IMR-90 (cell line): Measurements from ENCODE around the gene PTPRQ. TPM values are rescaled to one million over a fixed set of nuclear protein-coding genes. Genes with fewer than 3 reads are reported as not detected.

Experiments used
- ATAC-seq: fragments of 200-7000 bp; cut with Tn5 transposase; 2 replicates; pipeline ENCODE4 v1.9.1; 2020; ENCODE audit warnings: low read depth, mild to moderate bottlenecking, moderate library complexity
- BruUV-seq: library from RNA; stranded (reverse); fragments of 400-500 nt; replicated peaks from 2 replicates; lab custom pipeline; 2021; lab: Mats Ljungman, UMichigan
- CTCF ChIA-PET: fragments of 300-600 bp; formaldehyde crosslinking; extraction: SDS; loops from one replicate; lab custom pipeline; 2021; ENCODE audit warnings: antibody characterized with exemption; lab: Yijun Ruan, JAX
- POLR2A ChIA-PET: fragments of 300-600 bp; sonication (Branson Sonifier 250); formaldehyde crosslinking; loops from one replicate; lab custom pipeline; 2022; ENCODE audit warnings: antibody characterized with exemption; ENCODE audit not compliant: unreplicated experiment; lab: Charles Lee
- DNase-seq: peaks from one replicate; pipeline ENCODE4 v3.0.0; 2013
- H2AFZ ChIP-seq: replicated peaks from 2 replicates; pipeline ENCODE3; 2013; ENCODE audit warnings: low read length, mild to moderate bottlenecking; ENCODE audit not compliant: poor library complexity
- H2AK5ac ChIP-seq: 2 replicates; pipeline ENCODE4 v1.6.1; 2013; ENCODE audit warnings: low read depth, low read length, inconsistent platforms
- H2AK9ac ChIP-seq: replicated peaks from 2 replicates; pipeline ENCODE3; 2013; ENCODE audit warnings: mild to moderate bottlenecking, low read depth, low read length, moderate library complexity; ENCODE audit not compliant: poor library complexity
- H2BK120ac ChIP-seq: 2 replicates; pipeline ENCODE4 v1.6.1; 2013; ENCODE audit warnings: low read depth, low read length, inconsistent platforms
- H2BK15ac ChIP-seq: 3 replicates; pipeline ENCODE4 v1.6.1; 2013; ENCODE audit warnings: low read depth, low read length, inconsistent platforms
- H2BK20ac ChIP-seq: 2 replicates; pipeline ENCODE4 v1.6.1; 2013; ENCODE audit warnings: low read depth, mild to moderate bottlenecking, inconsistent platforms, low read length, moderate library complexity
- H2BK5ac ChIP-seq: 2 replicates; pipeline ENCODE4 v1.6.1; 2013; ENCODE audit warnings: mild to moderate bottlenecking, low read depth, low read length, inconsistent platforms; ENCODE audit not compliant: poor library complexity, severe bottlenecking
- H3K14ac ChIP-seq: replicated peaks from 2 replicates; pipeline ENCODE4 v1.6.1; 2013; ENCODE audit warnings: low read depth, low read length, inconsistent platforms
- H3K18ac ChIP-seq: 2 replicates; pipeline ENCODE4 v1.6.1; 2013; ENCODE audit warnings: low read depth, low read length, control low read depth
- H3K23ac ChIP-seq: 2 replicates; pipeline ENCODE4 v1.6.1; 2013; ENCODE audit warnings: low read depth, low read length, inconsistent platforms
- H3K27ac ChIP-seq: 2 replicates; pipeline ENCODE4 v1.5.1; 2013; ENCODE audit warnings: mild to moderate bottlenecking, control low read depth, low read length; ENCODE audit not compliant: insufficient read depth
- H3K27me3 ChIP-seq: 2 replicates; pipeline ENCODE4 v1.6.1; 2013; ENCODE audit warnings: low read length; ENCODE audit not compliant: control insufficient read depth, insufficient read depth
- H3K36me3 ChIP-seq: 2 replicates; pipeline ENCODE4 v1.6.1; 2013; ENCODE audit warnings: low read length, mixed read lengths; ENCODE audit not compliant: control insufficient read depth, insufficient read depth
- H3K4ac ChIP-seq: 2 replicates; pipeline ENCODE4 v1.6.1; 2013; ENCODE audit warnings: low read depth, low read length, inconsistent platforms
- H3K4me1 ChIP-seq: 2 replicates; pipeline ENCODE4 v1.6.1; 2013; ENCODE audit warnings: low read length, mixed read lengths; ENCODE audit not compliant: control insufficient read depth, insufficient read depth
- H3K4me2 ChIP-seq: 2 replicates; pipeline ENCODE4 v1.6.1; 2013; ENCODE audit warnings: low read depth, mild to moderate bottlenecking, control low read depth, low read length, moderate library complexity
- H3K4me3 ChIP-seq: 2 replicates; pipeline ENCODE4 v1.5.1; 2013; ENCODE audit warnings: low read depth, mild to moderate bottlenecking, control low read depth, low read length, moderate library complexity; ENCODE audit not compliant: insufficient read depth
- H3K56ac ChIP-seq: 2 replicates; pipeline ENCODE4 v1.6.1; 2013; ENCODE audit warnings: low read length, inconsistent platforms; ENCODE audit not compliant: insufficient read depth; ENCODE audit errors: extremely low read depth
- H3K79me1 ChIP-seq, 2 experiments: 2 replicates each; pipeline ENCODE4 v1.6.1; 2013; ENCODE audit warnings: low read length in 2 of 2, inconsistent platforms in 1 of 2, low read depth in 1 of 2
- H3K9ac ChIP-seq: 2 replicates; pipeline ENCODE4 v1.6.1; 2013; ENCODE audit warnings: low read depth, low read length, control low read depth
- H3K9me1 ChIP-seq: 2 replicates; pipeline ENCODE4 v1.6.1; 2013; ENCODE audit warnings: low read length, inconsistent platforms; ENCODE audit not compliant: insufficient read depth
- H3K9me3 ChIP-seq: 2 replicates; pipeline ENCODE4 v1.6.1; 2013; ENCODE audit warnings: low read length; ENCODE audit not compliant: control insufficient read depth, insufficient read depth
- H4K20me1 ChIP-seq: 2 replicates; pipeline ENCODE4 v1.6.1; 2013; ENCODE audit warnings: low read length, inconsistent platforms; ENCODE audit not compliant: insufficient read depth
- H4K5ac ChIP-seq: 2 replicates; pipeline ENCODE4 v1.6.1; 2013; ENCODE audit warnings: mild to moderate bottlenecking, low read depth, low read length, control low read depth
- H4K8ac ChIP-seq, 2 experiments: 2 replicates each; pipeline ENCODE4 v1.6.1; 2013; ENCODE audit warnings: low read depth in 2 of 2, low read length in 2 of 2, control low read depth in 1 of 2, inconsistent platforms in 1 of 2
- H4K91ac ChIP-seq: 2 replicates; pipeline ENCODE4 v1.6.1; 2013; ENCODE audit warnings: low read depth, low read length, inconsistent platforms; ENCODE audit not compliant: insufficient read depth
- BHLHE40 ChIP-seq: fragments of 150-350 bp; IDR thresholded peaks from 2 replicates; pipeline ENCODE4 v1.6.1; 2016; ENCODE audit warnings: mild to moderate bottlenecking, low read depth, low read length
- CEBPB ChIP-seq: IDR thresholded peaks from 2 replicates; pipeline ENCODE4 v1.6.1; 2012; ENCODE audit warnings: low read depth, low read length, improper control_type of control experiment
- CHD1 ChIP-seq: IDR thresholded peaks from 2 replicates; pipeline ENCODE4 v1.6.1; 2012; ENCODE audit warnings: low read depth, low read length, improper control_type of control experiment
- FOS ChIP-seq: fragments of 150-350 bp; IDR thresholded peaks from 2 replicates; pipeline ENCODE4 v1.6.1; 2016; ENCODE audit warnings: low read depth, low read length
- MAFK ChIP-seq: IDR thresholded peaks from 2 replicates; pipeline ENCODE4 v1.6.1; 2012; ENCODE audit warnings: low read depth, low read length, improper control_type of control experiment
- MAZ ChIP-seq: IDR thresholded peaks from 2 replicates; pipeline ENCODE4 v1.6.1; 2012; ENCODE audit warnings: low read depth, mild to moderate bottlenecking, low read length, improper control_type of control experiment, moderate library complexity, borderline replicate concordance
- MXI1 ChIP-seq: IDR thresholded peaks from 2 replicates; pipeline ENCODE4 v1.6.1; 2012; ENCODE audit warnings: low read depth, mild to moderate bottlenecking, low read length, moderate library complexity, borderline replicate concordance
- NFE2L2 ChIP-seq: fragments of 150-350 bp; IDR thresholded peaks from 2 replicates; pipeline ENCODE4 v1.6.1; 2016; ENCODE audit warnings: low read depth, mild to moderate bottlenecking, low read length
- POLR2A ChIP-seq: IDR thresholded peaks from 2 replicates; pipeline ENCODE4 v1.6.1; 2012; ENCODE audit warnings: mild to moderate bottlenecking, low read depth, low read length
- RAD21 ChIP-seq: IDR thresholded peaks from 2 replicates; pipeline ENCODE4 v1.6.1; 2012; ENCODE audit warnings: low read length, improper control_type of control experiment
- RCOR1 ChIP-seq: IDR thresholded peaks from 2 replicates; pipeline ENCODE4 v1.6.1; 2012; ENCODE audit warnings: mild to moderate bottlenecking, low read length, improper control_type of control experiment; ENCODE audit not compliant: insufficient replicate concordance
- RFX5 ChIP-seq: IDR thresholded peaks from 2 replicates; pipeline ENCODE4 v1.8.0; 2012; ENCODE audit warnings: low read depth, mild to moderate bottlenecking, low read length, moderate library complexity
- SMC3 ChIP-seq: fragments of 150-350 bp; IDR thresholded peaks from 2 replicates; pipeline ENCODE4 v1.6.1; 2016; ENCODE audit warnings: low read depth, mild to moderate bottlenecking, antibody characterized with exemption, low read length, moderate library complexity
- dilution Hi-C: fragments of 300-500 bp; cut with HindIII; formaldehyde crosslinking; loops from one replicate; pipeline ENCODE4 v1.14.3; 2018; ENCODE audit warnings: low sequenced_read_pairs; ENCODE audit not compliant: unreplicated experiment
- in situ Hi-C: fragments of 300-500 bp; cut with MboI; formaldehyde crosslinking; loops from 3 replicates; pipeline ENCODE4 v1.14.3; 2019; ENCODE audit warnings: low sequenced_read_pairs, inconsistent platforms, mixed read lengths
- intact Hi-C: fragments of 100-400 bp; cut with micrococcal nuclease; formaldehyde crosslinking; loops from 2 replicates; pipeline ENCODE4 v1.10.0; 2022
- polyA plus RNA-seq, 3 experiments: library from polyadenylated mRNA; depleted of rRNA; stranded (reverse); fragments of >200 nt; gene quantifications; 2 replicates each; pipeline ENCODE4 v1.2.3, GENCODE V29; 2012; ENCODE audit warnings: low replicate concordance in 1 of 3
- total RNA-seq: library from RNA; depleted of rRNA; stranded (reverse); fragments of >200 nt; gene quantifications from 2 replicates; pipeline ENCODE4 v1.2.3, GENCODE V29; 2012
- TF ChIP-seq, protein P1 (sequence below): fragments of 150-350 bp; IDR thresholded peaks from 2 replicates; pipeline ENCODE4 v1.6.1; 2017; ENCODE audit warnings: mild to moderate bottlenecking, antibody characterized with exemption, low read length, low read depth
- TF ChIP-seq, protein P2 (sequence below): fragments of 150-350 bp; IDR thresholded peaks from 2 replicates; pipeline ENCODE4 v1.6.1; 2016; ENCODE audit warnings: low read depth, mild to moderate bottlenecking, low read length, moderate library complexity, borderline replicate concordance
- TF ChIP-seq, protein P3 (sequence below): conservative IDR thresholded peaks from 2 replicates; pipeline ENCODE4 v1.5.1; 2012; ENCODE audit warnings: mild to moderate bottlenecking, low read depth, low read length, improper control_type of control experiment

PTPRQ gene
- total and polyA plus RNA-seq, 2 of the 4 experiments (the other 2 are of a cell fraction): 0.96 to 1.4 TPM

DNA sequence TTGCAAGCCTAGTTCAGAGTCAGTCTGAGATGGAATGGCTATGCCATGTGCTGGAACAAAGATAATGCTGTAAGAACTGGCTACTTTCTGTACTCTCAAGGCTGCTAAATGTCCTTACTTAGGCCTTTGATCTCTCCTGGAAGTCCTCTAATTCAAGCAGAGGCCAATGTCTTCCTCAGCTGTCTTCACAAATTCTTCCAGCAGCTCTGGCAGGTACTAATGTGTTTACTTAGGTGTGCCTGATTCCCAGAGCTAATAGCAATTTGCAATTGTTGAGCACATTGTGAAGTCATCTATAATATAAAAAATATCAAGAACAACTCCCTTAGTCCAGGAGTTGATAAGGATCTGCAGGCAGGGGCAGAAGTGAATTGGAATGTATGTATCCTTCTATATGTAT, 268.8 kb downstream of the PTPRQ start:
- H3K36me3 ChIP-seq: no peaks in the 10 kb centered on the region
- no peaks in the 10 kb centered on the region for H3K9me3 ChIP-seq
- DNase-seq: no peak
- H2AFZ ChIP-seq: no peak overlapping the region
- in situ Hi-C loops: no loop called here
- dilution Hi-C loops: no loop called here
- H3K14ac ChIP-seq: no peak overlapping the region
- H3K27ac ChIP-seq: no peak overlapping the region
- no peak overlapping the region for H3K23ac ChIP-seq
- no peak overlapping the region for H4K5ac ChIP-seq
- H4K20me1 ChIP-seq: no peaks in the 10 kb centered on the region
- no peak overlapping the region for H2BK15ac ChIP-seq
- no peaks in the 10 kb centered on the region for H3K9me1 ChIP-seq
- H3K27me3 ChIP-seq: no peaks in the 10 kb centered on the region
- no peaks in the 10 kb centered on the region for H3K79me1 ChIP-seq
- no peak for ATAC-seq
- TF ChIP-seq, protein P1, sequence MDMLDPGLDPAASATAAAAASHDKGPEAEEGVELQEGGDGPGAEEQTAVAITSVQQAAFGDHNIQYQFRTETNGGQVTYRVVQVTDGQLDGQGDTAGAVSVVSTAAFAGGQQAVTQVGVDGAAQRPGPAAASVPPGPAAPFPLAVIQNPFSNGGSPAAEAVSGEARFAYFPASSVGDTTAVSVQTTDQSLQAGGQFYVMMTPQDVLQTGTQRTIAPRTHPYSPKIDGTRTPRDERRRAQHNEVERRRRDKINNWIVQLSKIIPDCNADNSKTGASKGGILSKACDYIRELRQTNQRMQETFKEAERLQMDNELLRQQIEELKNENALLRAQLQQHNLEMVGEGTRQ: no peak
- TF ChIP-seq BHLHE40 (no peak), MAZ (no peak), MXI1 (no peak), POLR2A (no peak), NFE2L2 (no peak), CEBPB (no peak), MAFK (no peak), RFX5 (no peak), RAD21 (no peak), FOS (no peak), SMC3 (no peak), CHD1 (no peak), RCOR1 (no peak)
- TF ChIP-seq, protein P2, sequence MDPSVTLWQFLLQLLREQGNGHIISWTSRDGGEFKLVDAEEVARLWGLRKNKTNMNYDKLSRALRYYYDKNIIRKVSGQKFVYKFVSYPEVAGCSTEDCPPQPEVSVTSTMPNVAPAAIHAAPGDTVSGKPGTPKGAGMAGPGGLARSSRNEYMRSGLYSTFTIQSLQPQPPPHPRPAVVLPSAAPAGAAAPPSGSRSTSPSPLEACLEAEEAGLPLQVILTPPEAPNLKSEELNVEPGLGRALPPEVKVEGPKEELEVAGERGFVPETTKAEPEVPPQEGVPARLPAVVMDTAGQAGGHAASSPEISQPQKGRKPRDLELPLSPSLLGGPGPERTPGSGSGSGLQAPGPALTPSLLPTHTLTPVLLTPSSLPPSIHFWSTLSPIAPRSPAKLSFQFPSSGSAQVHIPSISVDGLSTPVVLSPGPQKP: no peak
- TF ChIP-seq, protein P3, sequence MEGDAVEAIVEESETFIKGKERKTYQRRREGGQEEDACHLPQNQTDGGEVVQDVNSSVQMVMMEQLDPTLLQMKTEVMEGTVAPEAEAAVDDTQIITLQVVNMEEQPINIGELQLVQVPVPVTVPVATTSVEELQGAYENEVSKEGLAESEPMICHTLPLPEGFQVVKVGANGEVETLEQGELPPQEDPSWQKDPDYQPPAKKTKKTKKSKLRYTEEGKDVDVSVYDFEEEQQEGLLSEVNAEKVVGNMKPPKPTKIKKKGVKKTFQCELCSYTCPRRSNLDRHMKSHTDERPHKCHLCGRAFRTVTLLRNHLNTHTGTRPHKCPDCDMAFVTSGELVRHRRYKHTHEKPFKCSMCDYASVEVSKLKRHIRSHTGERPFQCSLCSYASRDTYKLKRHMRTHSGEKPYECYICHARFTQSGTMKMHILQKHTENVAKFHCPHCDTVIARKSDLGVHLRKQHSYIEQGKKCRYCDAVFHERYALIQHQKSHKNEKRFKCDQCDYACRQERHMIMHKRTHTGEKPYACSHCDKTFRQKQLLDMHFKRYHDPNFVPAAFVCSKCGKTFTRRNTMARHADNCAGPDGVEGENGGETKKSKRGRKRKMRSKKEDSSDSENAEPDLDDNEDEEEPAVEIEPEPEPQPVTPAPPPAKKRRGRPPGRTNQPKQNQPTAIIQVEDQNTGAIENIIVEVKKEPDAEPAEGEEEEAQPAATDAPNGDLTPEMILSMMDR: no peak
- H3K56ac ChIP-seq: no peak overlapping the region
- no peak overlapping the region for H4K8ac ChIP-seq
- POLR2A ChIA-PET: no interaction called here
- no peak overlapping the region for H3K9ac ChIP-seq
- H3K4me3 ChIP-seq: no peak overlapping the region
- no TSS peak for BruUV-seq
- H2AK5ac ChIP-seq: no peak overlapping the region
- no peak overlapping the region for H2BK120ac ChIP-seq
- H3K18ac ChIP-seq: no peak overlapping the region
- H2BK5ac ChIP-seq: no peak overlapping the region
- H3K4me1 ChIP-seq: no peaks in the 10 kb centered on the region
- H3K4ac ChIP-seq: no peak overlapping the region
- CTCF ChIA-PET: no interaction called here
- no peak overlapping the region for H3K4me2 ChIP-seq
- no peak overlapping the region for H2BK20ac ChIP-seq
- H4K91ac ChIP-seq: no peak overlapping the region
- intact Hi-C loops: no loop called here
- no peak overlapping the region for H2AK9ac ChIP-seq
